ENCODE results near the gene ADCY4.

DNA sequence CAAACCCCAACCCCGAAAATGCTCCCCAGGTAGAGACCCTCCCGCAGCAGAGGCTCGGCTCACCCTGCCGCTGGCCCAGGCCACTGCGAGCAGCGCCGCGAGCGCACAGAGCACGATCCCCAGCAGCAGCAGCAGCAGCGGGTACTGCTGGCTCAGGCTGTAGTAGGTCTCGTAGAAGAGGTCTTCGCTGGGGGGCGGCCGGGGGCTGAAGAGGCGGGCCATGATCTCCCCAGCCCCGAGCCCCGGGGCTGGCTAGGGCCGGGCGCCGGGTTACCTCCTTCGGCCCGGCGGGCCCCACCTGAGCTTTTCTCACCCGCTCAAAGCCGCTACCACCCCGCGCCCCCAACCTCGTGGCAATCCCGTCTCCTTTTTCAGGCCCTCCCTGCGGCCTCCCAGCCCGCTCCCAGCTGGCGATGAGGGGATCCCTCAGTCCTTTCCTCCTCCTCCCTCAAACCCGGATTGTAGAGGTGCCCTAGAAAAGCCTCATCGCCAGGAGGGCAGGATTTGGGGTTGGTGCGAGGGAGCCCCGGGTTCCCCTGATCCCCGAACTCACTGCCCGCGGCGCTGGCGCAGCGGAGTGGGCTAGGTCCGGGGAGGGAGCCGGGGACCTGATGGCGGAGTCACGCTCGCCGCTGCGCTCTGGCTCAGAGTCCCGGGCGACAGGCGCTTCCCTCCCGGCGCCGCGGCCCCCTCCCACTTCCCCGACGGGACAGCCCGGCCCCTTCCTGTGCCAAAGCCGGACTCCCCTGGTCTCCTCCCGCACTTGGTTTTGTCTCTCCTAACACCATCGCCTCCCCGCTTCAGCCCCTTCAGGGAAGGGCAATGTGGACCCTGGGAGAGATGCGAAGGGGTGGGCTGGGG lies at the start of gene ADCY4:
- TF ChIP-seq SP1 (IDR thresholded peaks at IDR 0.05) (no peak), ARNT (IDR thresholded peaks at IDR 0.05) (no peak), SUZ12 (IDR thresholded peaks at IDR 0.05) (no peak), ELF4 (IDR thresholded peaks at IDR 0.05) (no peak), BHLHE40 (IDR thresholded peaks at IDR 0.05; ENCODE audit: borderline replicate concordance) (no peak), FOXM1 (IDR thresholded peaks at IDR 0.05; ENCODE audit: borderline replicate concordance) (no peak), NFRKB (IDR thresholded peaks at IDR 0.05) (no peak), FOXK2 (IDR thresholded peaks at IDR 0.05) (no peak), HDGF (IDR thresholded peaks at IDR 0.05; ENCODE audit: borderline replicate concordance) (no peak), FOXA1 (IDR thresholded peaks at IDR 0.05) (no peak), TARDBP (IDR thresholded peaks at IDR 0.05) (no peak)

All from HEK293T (cell line).